K562 (cell line): ENCODE results near the gene ETS1. TPM values are rescaled to one million over a fixed set of nuclear protein-coding genes. Genes with fewer than 3 reads are reported as not detected.

ENCODE experiments used
- ATAC-seq: fragments of 200-7000 bp; cut with Tn5 transposase; 3 replicates; pipeline ENCODE4 v1.9.1; 2020; ENCODE audit warnings: moderate library complexity
- BruUV-seq: library from RNA; stranded (reverse); fragments of 400-500 nt; replicated peaks from 2 replicates; lab custom pipeline; 2021; lab: Mats Ljungman, UMichigan
- CTCF ChIA-PET: fragments of 300-600 bp; formaldehyde crosslinking; extraction: SDS; loops from one replicate; lab custom pipeline; 2021; ENCODE audit warnings: low intra/inter-chr PET ratio; lab: Yijun Ruan, JAX
- POLR2A ChIA-PET: fragments of 300-600, 350-650 bp; sonication (Branson Sonifier 250); formaldehyde crosslinking; extraction: SDS; loops from one replicate; lab custom pipeline; 2021; ENCODE audit warnings: antibody characterized with exemption, inconsistent platforms; lab: Yijun Ruan, JAX
- DNase-seq, 4 experiments: peaks; one replicate each; pipeline versions ENCODE4 v3.0.0 to v3.0.0-alpha.2; 2011 to 2018; ENCODE audit warnings: low spot score in 3 of 4, mixed read lengths in 3 of 4; ENCODE audit errors: extremely low read depth in 1 of 4
- FAIRE-seq: peaks from 2 replicates; lab custom pipeline; 2011; peaks lifted over from hg19 to GRCh38; lab: Jason Lieb, UNC
- H2AFZ ChIP-seq: 2 replicates; pipeline ENCODE4 v1.6.0; 2011; ENCODE audit warnings: low read depth, low read length, control low read depth, inconsistent platforms
- H3K27ac ChIP-seq: fragments of 200-600 bp; 3 replicates; pipeline ENCODE4 v1.8.0; 2011; ENCODE audit warnings: low read depth, mild to moderate bottlenecking, control low read depth, inconsistent platforms, low read length, moderate library complexity, mixed read lengths; ENCODE audit errors: extremely low read depth
- H3K27me3 ChIP-seq, 2 experiments: fragments of 300-600 bp in 1 of 2; 2 replicates in 1 of 2; 3 replicates in 1 of 2; pipeline versions ENCODE4 v1.6.0 to v1.8.0; 2011; ENCODE audit warnings: inconsistent platforms in 2 of 2, low read length in 2 of 2, mild to moderate bottlenecking in 1 of 2, mixed read lengths in 1 of 2, moderate library complexity in 1 of 2; ENCODE audit not compliant: control insufficient read depth in 2 of 2, insufficient read depth in 2 of 2
- H3K36me3 ChIP-seq: fragments of 300-600 bp; 3 replicates; pipeline ENCODE4 v1.8.0; 2011; ENCODE audit warnings: mild to moderate bottlenecking, low read length, inconsistent platforms; ENCODE audit not compliant: control insufficient read depth, insufficient read depth
- H3K4me1 ChIP-seq, 2 experiments: fragments of 200-600 bp in 1 of 2; replicated peaks in 1 of 2; 2 replicates in 1 of 2; 3 replicates in 1 of 2; pipeline versions ENCODE4 v1.5.1 to v1.8.0; 2011; ENCODE audit warnings: inconsistent platforms in 2 of 2, low read length in 2 of 2, mild to moderate bottlenecking in 1 of 2, mixed read lengths in 1 of 2, moderate library complexity in 1 of 2; ENCODE audit not compliant: control insufficient read depth in 2 of 2, insufficient read depth in 2 of 2
- H3K4me2 ChIP-seq: 2 replicates; pipeline ENCODE4 v1.6.1; 2011; ENCODE audit warnings: low read length, control low read depth, inconsistent platforms, mixed read lengths; ENCODE audit not compliant: insufficient read depth
- H3K4me3 ChIP-seq: fragments of 200-600 bp; sonication (generic), shearing (Covaris generic); 2 replicates; pipeline ENCODE4 v1.5.1; 2016; ENCODE audit warnings: control low read depth, inconsistent platforms
- H3K79me2 ChIP-seq: fragments of 200-600 bp; 3 replicates; pipeline ENCODE4 v1.8.0; 2011; ENCODE audit warnings: low read length, inconsistent platforms; ENCODE audit not compliant: control insufficient read depth, insufficient read depth
- H3K9ac ChIP-seq, 2 experiments: 2 replicates each; pipeline versions ENCODE4 v1.6.0 to v1.6.1; 2011; ENCODE audit warnings: low read depth in 2 of 2, low read length in 2 of 2, control low read depth in 1 of 2, inconsistent platforms in 1 of 2, mild to moderate bottlenecking in 1 of 2, mixed read lengths in 1 of 2; ENCODE audit not compliant: insufficient read depth in 1 of 2
- H3K9me1 ChIP-seq: one replicate; pipeline ENCODE4 v1.6.0; 2011; ENCODE audit warnings: inconsistent platforms, mild to moderate bottlenecking, low read length, moderate library complexity; ENCODE audit not compliant: control insufficient read depth, insufficient read depth
- H3K9me3 ChIP-seq: replicated peaks from 2 replicates; pipeline ENCODE4 v1.5.1; 2011; ENCODE audit warnings: low read depth, low read length, inconsistent platforms; ENCODE audit not compliant: control insufficient read depth, insufficient read depth
- H4K20me1 ChIP-seq: replicated peaks from 2 replicates; pipeline ENCODE4 v1.6.1; 2011; ENCODE audit warnings: low read length, inconsistent platforms, mixed read lengths; ENCODE audit not compliant: control insufficient read depth, insufficient read depth
- CHAMP1 ChIP-seq: fragments of 450-650 bp; IDR thresholded peaks from 2 replicates; pipeline ENCODE4 v1.6.1; 2016; ENCODE audit warnings: mild to moderate bottlenecking
- EP300 ChIP-seq: IDR thresholded peaks from 2 replicates; pipeline ENCODE4 v1.6.1; 2012; ENCODE audit warnings: low read length, improper control_type of control experiment
- FOXA3 ChIP-seq, 2 experiments: fragments of 450-650 bp in 1 of 2; sonication (generic) in 1 of 2; formaldehyde crosslinking; IDR thresholded peaks in 1 of 2; conservative IDR thresholded peaks in 1 of 2; 2 replicates each; pipeline versions ENCODE4 v1.4.0 to v1.8.0; 2020 to 2022; ENCODE audit warnings: mild to moderate bottlenecking in 2 of 2, missing genetic modification reagents in 1 of 2
- FOXJ3 ChIP-seq: sonication (generic); formaldehyde crosslinking; IDR thresholded peaks from 2 replicates; pipeline ENCODE4 v1.4.0; 2020; ENCODE audit warnings: mild to moderate bottlenecking, missing genetic modification reagents
- RNF2 ChIP-seq: sonication (generic); IDR thresholded peaks from 2 replicates; pipeline ENCODE4 v1.6.1; 2016
- RREB1 ChIP-seq: fragments of 250-450 bp; sonication (Bioruptor Pico); IDR thresholded peaks from 2 replicates; pipeline ENCODE4 v1.4.0; 2020
- SMAD4 ChIP-seq: fragments of 250-450 bp; sonication (Bioruptor Pico); conservative IDR thresholded peaks from 2 replicates; pipeline ENCODE4 v1.8.0; 2021; ENCODE audit warnings: inconsistent platforms, mild to moderate bottlenecking, moderate library complexity
- SRF ChIP-seq, 2 experiments: fragments of 250-450, 450-650 bp in 1 of 2; sonication (Bioruptor Pico) in 1 of 2; sonication (generic) in 1 of 2; formaldehyde crosslinking; IDR thresholded peaks; 2 replicates each; pipeline versions ENCODE4 v1.5.0 to v1.5.1; 2020 to 2022; ENCODE audit warnings: mild to moderate bottlenecking in 1 of 2, missing genetic modification reagents in 1 of 2
- TEAD4 ChIP-seq, 2 experiments: sonication (generic) in 1 of 2; formaldehyde crosslinking in 1 of 2; IDR thresholded peaks; 2 replicates each; pipeline versions ENCODE4 v1.6.1 to v1.8.0; 2012 to 2022; ENCODE audit warnings: borderline replicate concordance in 1 of 2, inconsistent platforms in 1 of 2, low read length in 1 of 2, mild to moderate bottlenecking in 1 of 2, missing genetic modification reagents in 1 of 2
- TFAM ChIP-seq: fragments of 250-450 bp; sonication (Bioruptor Pico); conservative IDR thresholded peaks from 2 replicates; pipeline ENCODE4 v1.5.0; 2021; ENCODE audit warnings: mild to moderate bottlenecking, moderate library complexity
- ZBTB17 ChIP-seq: fragments of 450-650 bp; formaldehyde crosslinking; IDR thresholded peaks from 2 replicates; pipeline ENCODE4 v1.4.0; 2020; ENCODE audit warnings: mild to moderate bottlenecking
- ZNF175 ChIP-seq: fragments of 200-800 bp; sonication (Bioruptor generic); IDR thresholded peaks from 2 replicates; pipeline ENCODE4 v1.6.1; 2016; ENCODE audit warnings: low read depth, mild to moderate bottlenecking, missing genetic modification characterization, missing compliant biosample characterization
- ZNF444 ChIP-seq: fragments of 250-450 bp; sonication (Bioruptor Pico); IDR thresholded peaks from 2 replicates; pipeline ENCODE4 v1.4.0; 2020; ENCODE audit warnings: mild to moderate bottlenecking, moderate library complexity
- ZNF589 ChIP-seq: fragments of 200-800 bp; sonication (Bioruptor generic); IDR thresholded peaks from 2 replicates; pipeline ENCODE4 v1.6.1; 2016; ENCODE audit warnings: low read depth, missing genetic modification characterization, missing compliant biosample characterization
- WGBS: fragments of 100-300 bp; shearing (Covaris generic); methylation state at CpG from one replicate; pipeline ENCODE4 v1.1.6; 2016; ENCODE audit warnings: low coverage, mixed read lengths; ENCODE audit not compliant: insufficient coverage; ENCODE audit errors: missing lambda C conversion rate; 5-methylcytosine and 5-hydroxymethylcytosine counted together
- in situ Hi-C: fragments of 300-500 bp; cut with MboI; formaldehyde crosslinking; loops from 4 replicates; pipeline ENCODE4 v1.15.0; 2018; ENCODE audit warnings: inconsistent platforms, mixed read lengths
- intact Hi-C: fragments of 100-400 bp; cut with micrococcal nuclease; formaldehyde crosslinking; loops from 2 replicates; pipeline ENCODE4 v1.14.2; 2022
- polyA plus RNA-seq, 8 experiments: library from polyadenylated mRNA; depleted of rRNA in 4 of 8; stranded (reverse) in 5 of 8; unstranded in 3 of 8; fragments of >200 nt; fragmentation: Nextera tagmentation in 2 of 8; fragmentation: Illumina TruSeq in 1 of 8; extraction: Ambion mirVana in 2 of 8; extraction: Trizol in 1 of 8; gene quantifications; 2 replicates each; pipeline versions ENCODE4 v1.2.1 to v1.2.3, GENCODE V29; 2011 to 2014; ENCODE audit warnings: inconsistent platforms in 1 of 8, missing spikeins in 1 of 8
- total RNA-seq, 7 experiments: library from RNA; depleted of rRNA in 6 of 7; stranded (reverse); fragments of >200 nt in 6 of 7; fragmentation: Illumina TruSeq in 2 of 7; extraction: Trizol in 2 of 7; gene quantifications; 2 replicates each; pipeline versions ENCODE4 v1.2.1 to v1.2.3, GENCODE V29; 2011 to 2021; ENCODE audit warnings: low replicate concordance in 1 of 7

The ETS1 gene
- total and polyA plus RNA-seq, 9 of the 15 experiments (the other 6 are each of a cell fraction or from before 2014, with no cell fraction given) = 0.04 to 1.4 (median 0.23) TPM

DNA sequence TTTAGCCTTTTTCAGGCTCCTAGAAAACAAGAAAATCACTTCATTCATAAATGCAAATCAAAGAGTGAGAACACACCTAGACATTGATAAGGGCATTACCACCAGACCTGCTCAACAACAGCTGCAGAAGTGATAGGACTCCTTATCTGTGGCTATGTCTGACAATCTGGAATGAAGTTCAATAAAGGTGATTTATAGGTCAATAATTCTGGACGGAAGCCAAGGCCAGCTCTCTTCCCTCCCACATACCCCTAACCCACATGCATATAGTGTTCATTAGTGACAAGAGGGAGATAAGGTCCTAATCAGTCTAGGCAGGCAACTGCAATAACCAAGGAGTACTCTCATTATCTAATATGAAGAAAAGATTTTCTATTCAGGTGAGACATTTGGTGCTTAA is 111.3 kb downstream of the ETS1 start:
- Histone ChIP-seq H3K9me1 (no peaks in the 10 kb centered on the region), H3K9ac (no peak overlapping the region), H3K27me3 (no peaks in the 10 kb centered on the region), H3K4me2 (no peak overlapping the region), H3K4me1 (peaks cover 0 to 6% of the 10 kb centered on the region in 2 experiments; a peak in 3 of 5 replicates), H3K9me3 (no peaks in the 10 kb centered on the region), H3K4me3 (no peak overlapping the region), H3K79me2 (no peaks in the 10 kb centered on the region), H3K36me3 (no peaks in the 10 kb centered on the region), H3K27ac (no peak overlapping the region), H2AFZ (no peak overlapping the region), H4K20me1 (no peaks in the 10 kb centered on the region)
- no TSS peak for BruUV-seq
- in situ Hi-C loops = no loop called here
- CTCF ChIA-PET = no interaction called here
- DNase-seq = peak in 2 of 4 experiments; percentile 3 to 9
- no peak for ATAC-seq
- POLR2A ChIA-PET = no interaction called here
- 0% methylated on average over 1 of the region's 1 CpG for WGBS
- intact Hi-C loops = no loop called here
- FAIRE-seq = no peak
- TF ChIP-seq ZNF444 (CRISPR knock-in tag) (no peak), RNF2 (peak; percentile 22; the same call in 1 of the 2 replicates), SRF (CRISPR knock-in tag; IDR thresholded peaks at IDR 0.05) (no peak), RREB1 (CRISPR knock-in tag) (no peak), CHAMP1 (no peak), EP300 (peak; percentile 24; the same call in 1 of the 2 replicates), FOXJ3 (CRISPR knock-in tag) (no peak), FOXA3 (CRISPR knock-in tag; conservative IDR thresholded peaks at IDR 0.05 in 1 of 2, IDR thresholded peaks at IDR 0.05 in 1 of 2) (0 out of 4 replicates have a peak, but pooled peaks of 1 of the 2 experiments have one; percentile 23), ZNF175 (CRISPR knock-in tag) (no peak), ZNF589 (peak; percentile 2; the same call in 1 of the 2 replicates), TEAD4 (IDR thresholded peaks at IDR 0.05; ENCODE audit: low read length) (peak; percentile 92), TEAD4 (CRISPR knock-in tag; IDR thresholded peaks at IDR 0.05; ENCODE audit: borderline replicate concordance) (no peak), TFAM (CRISPR knock-in tag) (no peak), ZBTB17 (CRISPR knock-in tag) (0 out of 2 replicates have a peak, but pooled peaks have one; percentile 22), SMAD4 (CRISPR knock-in tag) (peak; percentile 64; the same call in 1 of the 2 replicates)
